Uterus (tissue), 2 donors: ENCODE measurements around the gene SH3BGRL2.

Experiments used
- CTCF ChIP-seq, 4 experiments: fragments of 200-600 bp in 2 of 4; fragments of 450-650 bp in 2 of 4; sonication (generic) in 2 of 4; IDR thresholded peaks; one replicate each; pipeline ENCODE4 v1.5.1; 2016 to 2019; ENCODE audit warnings: antibody characterized with exemption in 4 of 4, mild to moderate bottlenecking in 2 of 4, moderate library complexity in 1 of 4
- POLR2A ChIP-seq, 2 donors: fragments of 450-650 bp; IDR thresholded peaks; one replicate each; pipeline ENCODE4 v1.6.1; 2016; ENCODE audit warnings: antibody characterized with exemption in 2 of 2, mild to moderate bottlenecking in 1 of 2, moderate library complexity in 1 of 2

- TF ChIP-seq CTCF (IDR thresholded peaks at IDR 0.05) (no peak), POLR2A (IDR thresholded peaks at IDR 0.05) (no peak)
These were observed 3.5 kb downstream of the SH3BGRL2 start for GRCh38 chr6:79634491-79635231.
